ENCODE results near the gene DIP2A. TPM values are rescaled to one million over a fixed set of nuclear protein-coding genes. Genes with fewer than 3 reads are reported as not detected.

DIP2A gene
- total and polyA plus RNA-seq, 7 experiments from 2014 or later: 16.9 to 118 (median 105) TPM

DNA sequence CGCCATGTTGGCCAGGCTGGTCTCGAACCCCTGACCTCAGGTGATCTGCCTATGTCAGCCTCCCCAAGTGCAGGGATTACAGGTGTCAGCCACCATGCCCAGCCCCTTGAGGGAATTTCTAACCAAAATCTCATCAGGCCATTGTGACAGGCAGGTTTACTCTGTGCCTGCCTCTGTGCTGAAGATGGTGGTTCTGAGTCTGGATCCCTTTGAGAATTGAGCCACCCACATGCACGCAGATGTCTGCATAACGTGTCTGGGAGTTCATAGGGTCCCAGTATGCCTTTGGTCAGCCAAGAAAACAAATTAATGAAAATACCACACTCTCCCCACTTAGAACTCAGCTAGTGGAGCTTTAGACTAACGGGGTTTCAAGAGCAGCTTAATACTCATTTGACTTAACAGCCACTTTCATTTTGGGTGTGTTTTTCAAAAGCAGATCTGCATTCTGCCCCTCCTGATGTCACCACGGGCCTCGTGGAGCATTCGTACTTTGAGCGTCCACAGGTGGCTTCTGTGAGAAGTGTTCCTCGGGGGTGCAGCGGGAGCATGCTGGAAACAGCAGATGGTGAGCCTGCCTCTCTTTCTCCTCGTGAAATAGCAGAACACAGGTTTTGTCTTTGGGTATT lies 45.3 kb downstream of the DIP2A start:
- Mint-ChIP-seq H3K9me3 (no peaks in the 10 kb centered on the region), H3K36me3 (peaks cover 5 to 38% (median 33%) of the 10 kb centered on the region in 5 donors), H3K27ac (peak overlapping the region in 5 of 9 donors; percentile 19 to 76 (median 50)), H3K4me3 (no peak overlapping the region), H3K4me1 (peaks cover 10 to 41% (median 35%) of the 10 kb centered on the region in 7 donors), H3K27me3 (no peaks in the 10 kb centered on the region)
- H3K36me3 ChIP-seq (ENCODE audit: control insufficient read depth in 2 of 3, insufficient read depth in 3 of 3, low read length in 3 of 3): peaks cover 0 to 55% (median 3%) of the 10 kb centered on the region in 3 experiments
- peaks cover 8 to 12% of the 10 kb centered on the region in 2 donors for H3K4me1 ChIP-seq (ENCODE audit: control insufficient read depth in 2 of 2, insufficient read depth in 2 of 2, low read length in 2 of 2)
- no peaks in the 10 kb centered on the region for H3K27me3 ChIP-seq (ENCODE audit: control insufficient read depth in 2 of 2, insufficient read depth in 2 of 2, low read length in 2 of 2)
- DNase-seq (no peak), ATAC-seq (no peak)
- ChIA-PET POLR2A (interaction anchor here (0.5 kb wide), 1 partner anchor 136 kb away, joined by 3 read pairs; no protein-coding TSS in a partner anchor), CTCF (interaction anchor here (0.6 kb wide), 2 partner anchors 100 to 530 kb away, joined by 3 to 5 read pairs; no protein-coding TSS in a partner anchor)
- H3K27ac ChIP-seq (ENCODE audit: low read depth, low read length): no peak overlapping the region
- no peaks in the 10 kb centered on the region for H3K9me3 ChIP-seq (ENCODE audit: control insufficient read depth in 2 of 3, low read length in 3 of 3)
- H3K4me3 ChIP-seq (ENCODE audit: low read length): no peak overlapping the region
- intact Hi-C loops (cut with micrococcal nuclease): no loop called here

DNA sequence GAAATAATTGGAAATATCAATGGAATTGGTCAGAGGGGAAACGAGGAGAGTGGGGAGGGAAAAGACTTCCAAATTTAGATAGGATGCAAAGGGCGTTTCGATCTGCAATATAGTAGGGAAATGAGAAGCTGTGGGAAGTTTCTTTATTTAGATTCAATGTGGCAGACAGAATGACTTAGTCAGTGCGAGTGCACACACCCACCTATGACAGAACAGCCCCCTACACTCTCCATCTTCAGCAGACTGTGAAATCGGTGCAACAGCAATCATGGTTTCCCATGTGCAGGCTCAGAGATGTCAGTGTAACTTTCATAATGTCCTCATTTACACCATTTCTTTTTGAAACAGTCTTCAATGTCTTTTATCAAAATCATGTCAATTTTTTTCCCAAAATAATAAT lies 46.0 kb downstream of the DIP2A start:
- DNase-seq: no peak
- H3K9me3 ChIP-seq (ENCODE audit: control insufficient read depth in 2 of 3, low read length in 3 of 3): no peaks in the 10 kb centered on the region
- Mint-ChIP-seq H3K36me3 (peaks cover 8 to 37% (median 33%) of the 10 kb centered on the region in 5 donors), H3K4me3 (no peak overlapping the region), H3K27ac (peak overlapping the region in 3 of 9 donors; percentile 19 to 50 (median 48)), H3K9me3 (no peaks in the 10 kb centered on the region), H3K27me3 (no peaks in the 10 kb centered on the region), H3K4me1 (peaks cover 5 to 34% (median 29%) of the 10 kb centered on the region in 7 donors)
- peaks cover 0 to 53% (median 3%) of the 10 kb centered on the region in 3 experiments for H3K36me3 ChIP-seq (ENCODE audit: control insufficient read depth in 2 of 3, insufficient read depth in 3 of 3, low read length in 3 of 3)
- H3K4me1 ChIP-seq (ENCODE audit: control insufficient read depth in 2 of 2, insufficient read depth in 2 of 2, low read length in 2 of 2): peaks cover 8 to 12% of the 10 kb centered on the region in 2 donors
- POLR2A ChIA-PET: interaction anchor here (0.5 to 1.3 kb wide), 2 partner anchors 8 to 136 kb away, joined by 3 to 4 read pairs; no protein-coding TSS in a partner anchor
- ATAC-seq: no peak
- CTCF ChIA-PET: interaction anchor here (0.6 kb wide), 1 partner anchor 99 kb away, joined by 3 read pairs; no protein-coding TSS in a partner anchor
- no peak overlapping the region for H3K27ac ChIP-seq (ENCODE audit: low read depth, low read length)
- intact Hi-C loops (cut with micrococcal nuclease): no loop called here
- no peaks in the 10 kb centered on the region for H3K27me3 ChIP-seq (ENCODE audit: control insufficient read depth in 2 of 2, insufficient read depth in 2 of 2, low read length in 2 of 2)
- no peak overlapping the region for H3K4me3 ChIP-seq (ENCODE audit: low read length)

- Histone ChIP-seq H3K4me1 (ENCODE audit: control insufficient read depth in 2 of 2, insufficient read depth in 2 of 2, low read length in 2 of 2) (no peaks in the 10 kb centered on the region), H3K27me3 (ENCODE audit: control insufficient read depth in 2 of 2, insufficient read depth in 2 of 2, low read length in 2 of 2) (no peaks in the 10 kb centered on the region), H3K9me3 (ENCODE audit: control insufficient read depth in 2 of 3, low read length in 3 of 3) (no peaks in the 10 kb centered on the region), H3K4me3 (ENCODE audit: low read length) (no peak overlapping the region), H3K27ac (ENCODE audit: low read depth, low read length) (no peak overlapping the region), H3K36me3 (ENCODE audit: control insufficient read depth in 2 of 3, insufficient read depth in 3 of 3, low read length in 3 of 3) (peaks cover 0 to 73% (median 0%) of the 10 kb centered on the region in 3 experiments)
- Mint-ChIP-seq H3K4me1 (peaks cover 2 to 24% (median 18%) of the 10 kb centered on the region in 7 donors), H3K9me3 (no peaks in the 10 kb centered on the region), H3K27ac (peak overlapping the region in 3 of 9 donors; percentile 2 to 41 (median 13)), H3K4me3 (no peak overlapping the region), H3K36me3 (peaks cover 3 to 53% (median 45%) of the 10 kb centered on the region in 5 donors), H3K27me3 (no peaks in the 10 kb centered on the region)
- DNase-seq: no peak
- ChIA-PET CTCF (no interaction called here), POLR2A (no interaction called here)
- intact Hi-C loops (cut with micrococcal nuclease): no loop called here
- ATAC-seq: no peak
Observed at GRCh38 chr21:46507562-46507961, 48.9 kb downstream of the DIP2A start.

DNA sequence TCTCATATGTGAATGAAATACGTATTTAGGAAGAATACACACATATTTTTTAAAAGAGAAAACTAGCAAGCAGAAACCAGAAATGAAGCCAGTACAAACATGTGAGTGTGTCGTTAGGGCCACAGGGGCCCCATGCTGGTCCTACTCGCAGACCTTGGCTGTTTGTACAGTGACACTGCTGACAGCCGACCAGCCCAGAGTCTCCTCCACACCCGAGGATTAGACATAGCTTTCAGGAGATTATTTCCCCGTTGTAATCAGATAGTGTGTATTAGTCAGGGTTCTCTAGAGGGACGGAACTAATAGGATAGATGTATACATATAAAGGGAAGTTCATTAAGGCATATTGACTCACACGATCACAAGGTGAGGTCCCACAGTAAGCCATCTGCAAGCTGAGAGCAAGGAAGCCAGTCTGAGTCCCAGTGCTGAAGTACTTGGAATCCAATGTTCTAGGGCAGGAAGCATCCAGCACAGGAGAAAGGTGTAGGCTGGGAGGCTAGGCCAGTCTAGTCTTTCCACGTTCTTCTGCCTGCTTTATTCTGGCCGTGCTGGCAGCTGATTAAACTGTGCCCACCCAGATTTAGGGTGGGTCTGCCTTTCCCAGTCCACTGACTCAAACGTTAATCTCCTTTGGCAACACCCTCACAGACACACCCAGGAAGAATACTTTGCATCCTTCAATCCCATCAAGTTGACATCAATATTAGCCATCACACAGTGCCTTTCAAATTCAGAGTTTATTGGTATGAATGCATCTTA lies 51.2 kb downstream of the DIP2A start:
- Histone ChIP-seq H3K4me1 (ENCODE audit: control insufficient read depth in 2 of 2, insufficient read depth in 2 of 2, low read length in 2 of 2) (peaks cover 0 to 3% of the 10 kb centered on the region in 2 donors), H3K27ac (ENCODE audit: low read depth, low read length) (no peak overlapping the region), H3K36me3 (ENCODE audit: control insufficient read depth in 2 of 3, insufficient read depth in 3 of 3, low read length in 3 of 3) (peaks cover 0 to 61% (median 0%) of the 10 kb centered on the region in 3 experiments), H3K27me3 (ENCODE audit: control insufficient read depth in 2 of 2, insufficient read depth in 2 of 2, low read length in 2 of 2) (no peaks in the 10 kb centered on the region), H3K4me3 (ENCODE audit: low read length) (no peak overlapping the region), H3K9me3 (ENCODE audit: control insufficient read depth in 2 of 3, low read length in 3 of 3) (no peaks in the 10 kb centered on the region)
- Mint-ChIP-seq H3K4me3 (no peak overlapping the region), H3K27me3 (no peaks in the 10 kb centered on the region), H3K36me3 (peaks cover 3 to 50% (median 42%) of the 10 kb centered on the region in 5 donors), H3K27ac (peak overlapping the region in 4 of 9 donors; percentile 14 to 86 (median 42)), H3K4me1 (peaks cover 0 to 23% (median 16%) of the 10 kb centered on the region in 7 donors), H3K9me3 (no peaks in the 10 kb centered on the region)
- no peak for DNase-seq
- intact Hi-C loops (cut with micrococcal nuclease): no loop called here
- ATAC-seq: no peak
- POLR2A ChIA-PET: interaction anchor here (0.6 kb wide), 1 partner anchor 46 kb away, joined by 3 read pairs; no protein-coding TSS in a partner anchor
- CTCF ChIA-PET: interaction anchor here (0.6 to 1.2 kb wide), 2 partner anchors 10 to 15 kb away, joined by 3 read pairs; no protein-coding TSS in a partner anchor

DNA sequence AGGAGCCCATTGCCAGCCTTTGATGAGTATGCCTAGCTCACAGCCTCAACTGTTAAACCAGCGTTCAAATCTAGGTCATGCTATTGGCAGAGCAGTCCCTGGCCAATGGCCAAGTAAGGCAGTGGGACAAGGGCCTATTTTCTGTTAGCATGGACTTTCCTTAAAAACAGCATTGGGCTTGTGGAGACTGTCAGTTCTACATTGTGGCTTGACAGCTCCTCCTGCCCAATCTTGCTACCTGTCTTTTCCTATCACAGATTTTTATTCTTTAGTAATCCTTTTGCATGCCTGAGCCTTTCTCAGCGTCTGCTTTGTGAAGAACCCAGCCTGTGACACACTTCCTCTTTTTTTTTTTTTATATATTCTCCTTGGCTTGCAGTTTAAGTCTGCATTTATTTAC lies 56.4 kb downstream of the DIP2A start:
- ChIA-PET POLR2A (interaction anchor here (0.6 to 1.5 kb wide), 5 partner anchors 14 to 120 kb away, joined by 3 to 7 read pairs (median 3); partner anchors contain the start of gene PRMT2), CTCF (interaction anchor here (0.6 to 1.1 kb wide), 4 partner anchors 15 to 559 kb away, joined by 3 to 7 read pairs (median 4); no protein-coding TSS in a partner anchor)
- H3K4me1 Mint-ChIP-seq: peaks cover 6 to 49% (median 31%) of the 10 kb centered on the region in 7 donors
- H3K27ac Mint-ChIP-seq: peak overlapping the region in 8 of 9 donors; percentile 65 to 83 (median 77)
- peak overlapping the region in 6 of 10 donors; percentile 5 to 58 (median 23) for H3K4me3 Mint-ChIP-seq
- no peak overlapping the region for H3K4me3 ChIP-seq (ENCODE audit: low read length)
- H3K27me3 Mint-ChIP-seq: no peaks in the 10 kb centered on the region
- intact Hi-C loops (cut with micrococcal nuclease): loop anchor here in 1 of 2 donors (5.0 kb wide), 1 partner anchor 37 kb away; no protein-coding TSS in a partner anchor
- H3K27me3 ChIP-seq (ENCODE audit: control insufficient read depth in 2 of 2, insufficient read depth in 2 of 2, low read length in 2 of 2): no peaks in the 10 kb centered on the region
- H3K36me3 Mint-ChIP-seq: peaks cover 0 to 62% (median 54%) of the 10 kb centered on the region in 5 donors
- H3K4me1 ChIP-seq (ENCODE audit: control insufficient read depth in 2 of 2, insufficient read depth in 2 of 2, low read length in 2 of 2): peaks cover 7 to 15% of the 10 kb centered on the region in 2 donors
- H3K9me3 ChIP-seq (ENCODE audit: control insufficient read depth in 2 of 3, low read length in 3 of 3): no peaks in the 10 kb centered on the region
- ATAC-seq (peak; percentile 20), DNase-seq (peak in 6 of 9 donors; percentile 9 to 50 (median 18))
- peaks cover 0 to 5% (median 0%) of the 10 kb centered on the region in 11 donors for H3K9me3 Mint-ChIP-seq
- H3K27ac ChIP-seq (ENCODE audit: low read depth, low read length): peak overlapping the region; percentile 39
- peaks cover 0 to 43% (median 0%) of the 10 kb centered on the region in 3 experiments for H3K36me3 ChIP-seq (ENCODE audit: control insufficient read depth in 2 of 3, insufficient read depth in 3 of 3, low read length in 3 of 3)

GRCh38 chr21:46516068-46516467 lies 57.4 kb downstream of the DIP2A start:
- no peaks in the 10 kb centered on the region for H3K27me3 Mint-ChIP-seq
- DNase-seq (no peak), ATAC-seq (no peak)
- POLR2A ChIA-PET: interaction anchor here (0.6 to 1.5 kb wide), 3 partner anchors 43 to 119 kb away, joined by 3 to 7 read pairs (median 4); partner anchors contain the start of gene PRMT2
- peaks cover 0 to 66% (median 58%) of the 10 kb centered on the region in 5 donors for H3K36me3 Mint-ChIP-seq
- no peaks in the 10 kb centered on the region for H3K27me3 ChIP-seq (ENCODE audit: control insufficient read depth in 2 of 2, insufficient read depth in 2 of 2, low read length in 2 of 2)
- no peak overlapping the region for H3K4me3 ChIP-seq (ENCODE audit: low read length)
- CTCF ChIA-PET: interaction anchor here (1.1 kb wide), 1 partner anchor 14 kb away, joined by 3 read pairs; no protein-coding TSS in a partner anchor
- peaks cover 6 to 52% (median 34%) of the 10 kb centered on the region in 7 donors for H3K4me1 Mint-ChIP-seq
- H3K9me3 ChIP-seq (ENCODE audit: control insufficient read depth in 2 of 3, low read length in 3 of 3): no peaks in the 10 kb centered on the region
- peak overlapping the region in 3 of 10 donors; percentile 38 to 60 (median 58) for H3K4me3 Mint-ChIP-seq
- H3K36me3 ChIP-seq (ENCODE audit: control insufficient read depth in 2 of 3, insufficient read depth in 3 of 3, low read length in 3 of 3): peaks cover 0 to 37% (median 0%) of the 10 kb centered on the region in 3 experiments
- H3K9me3 Mint-ChIP-seq: peaks cover 0 to 5% (median 0%) of the 10 kb centered on the region in 11 donors
- H3K4me1 ChIP-seq (ENCODE audit: control insufficient read depth in 2 of 2, insufficient read depth in 2 of 2, low read length in 2 of 2): peaks cover 7 to 15% of the 10 kb centered on the region in 2 donors
- H3K27ac Mint-ChIP-seq: peak overlapping the region in 8 of 9 donors; percentile 2 to 83 (median 73)
- no peak overlapping the region for H3K27ac ChIP-seq (ENCODE audit: low read depth, low read length)
- intact Hi-C loops (cut with micrococcal nuclease): loop anchor here in 1 of 2 donors (5.0 kb wide), 1 partner anchor 36 kb away; no protein-coding TSS in a partner anchor
